ENCODE measurements around the gene ADGRF5. TPM values are rescaled to one million over a fixed set of nuclear protein-coding genes. Genes with fewer than 3 reads are reported as not detected.

The ADGRF5 gene
- total and polyA plus RNA-seq, 10 of the 15 experiments (the other 5 are each of a cell fraction or from before 2014, with no cell fraction given), result 0.01 to 0.13 TPM; not detected in 8

GRCh38 chr6:46828939-46829338 lies 92.8 kb downstream of the ADGRF5 start:
- H2AFZ ChIP-seq (ENCODE audit: control insufficient read depth, low read depth, low read length), result no peak overlapping the region
- DNase-seq (ENCODE audit: low read depth, low spot score), result no peak
- TF ChIP-seq CBX5 (IDR thresholded peaks at IDR 0.05; ENCODE audit: low read depth) (no peak), EZH2 (IDR thresholded peaks at IDR 0.05; ENCODE audit: borderline replicate concordance, control insufficient read depth, low read depth, low read length) (no peak), BRCA1 (IDR thresholded peaks at IDR 0.05; ENCODE audit: low read depth, low read length) (no peak), GATAD2B (conservative IDR thresholded peaks at IDR 0.05; ENCODE audit: low read depth) (no peak), SREBF2 (IDR thresholded peaks at IDR 0.05; ENCODE audit: low read length) (no peak), RAD51 (IDR thresholded peaks at IDR 0.05) (no peak), PAX8 (IDR thresholded peaks at IDR 0.05) (no peak), E2F8 (IDR thresholded peaks at IDR 0.05; ENCODE audit: low read depth, partially characterized antibody) (no peak), ZNF687 (IDR thresholded peaks at IDR 0.05) (no peak), RFX5 (IDR thresholded peaks at IDR 0.05; ENCODE audit: low read depth, low read length) (no peak), RBBP5 (conservative IDR thresholded peaks at IDR 0.05) (no peak)
- no peaks in the 10 kb centered on the region for H3K79me2 ChIP-seq (ENCODE audit: control insufficient read depth, insufficient read depth, low read length)
- no peaks in the 10 kb centered on the region for H3K9me3 ChIP-seq (replicated peaks; ENCODE audit: control insufficient read depth, insufficient read depth, low read length)
- ATAC-seq, result no peak
- SMC1A ChIA-PET (ENCODE audit: uncharacterized antibody, unreplicated experiment), result no interaction called here
- H3K36me3 ChIP-seq (ENCODE audit: control insufficient read depth in 2 of 2, insufficient read depth in 2 of 2, low read length in 1 of 2), result no peaks in the 10 kb centered on the region
- FAIRE-seq, result no peak
- H3K4me1 ChIP-seq (ENCODE audit: control insufficient read depth, insufficient read depth, low read length), result no peaks in the 10 kb centered on the region
- POLR2A ChIA-PET, result no interaction called here
- no peak overlapping the region for H3K4me3 ChIP-seq
- H3K27me3 ChIP-seq (replicated peaks in 1 of 2; ENCODE audit: control insufficient read depth in 2 of 2, insufficient read depth in 2 of 2, low read length in 1 of 2), result no peaks in the 10 kb centered on the region
- RAD21 ChIA-PET (ENCODE audit: unreplicated experiment), result no interaction called here
- H3K9ac ChIP-seq (ENCODE audit: control insufficient read depth, insufficient read depth, low read length), result no peak overlapping the region
- 0% methylated on average over 2 of the region's 2 CpGs for whole genome bisulfite sequencing (ENCODE audit: insufficient coverage, insufficient replicate concordance, low lambda C conversion rate, missing lambda C conversion rate)
- intact Hi-C loops (cut with micrococcal nuclease; ENCODE audit: unreplicated experiment) (no loop called here), in situ Hi-C loops (cut with MboI) (no loop called here)
- no peaks in the 10 kb centered on the region for H4K20me1 ChIP-seq (ENCODE audit: control insufficient read depth, insufficient read depth)
- BruUV-seq (replicated peaks), result no TSS peak
- CTCF ChIA-PET, result no interaction called here
- H3K27ac ChIP-seq (ENCODE audit: control insufficient read depth, insufficient read depth), result no peak overlapping the region
- no peak overlapping the region for H3K4me2 ChIP-seq (ENCODE audit: control insufficient read depth, insufficient read depth)

All from GM12878 (cell line).